Mammary epithelial cell (primary cell): ENCODE results near the gene ADAM23.

Experiments
- CTCF ChIP-seq, 2 donors: IDR thresholded peaks in 1 of 2; conservative IDR thresholded peaks in 1 of 2; 2 replicates each; pipeline ENCODE4 v1.5.1; 2011 to 2012; ENCODE audit warnings: inconsistent platforms in 2 of 2, low read length in 2 of 2, mild to moderate bottlenecking in 2 of 2, control low read depth in 1 of 2, low read depth in 1 of 2; ENCODE audit not compliant: insufficient read depth in 1 of 2; ENCODE audit errors: extremely low read depth in 1 of 2
- EZH2 ChIP-seq: IDR thresholded peaks from 2 replicates; pipeline ENCODE4 v1.6.1; 2012; ENCODE audit warnings: low read length, inconsistent platforms, borderline replicate concordance

DNA sequence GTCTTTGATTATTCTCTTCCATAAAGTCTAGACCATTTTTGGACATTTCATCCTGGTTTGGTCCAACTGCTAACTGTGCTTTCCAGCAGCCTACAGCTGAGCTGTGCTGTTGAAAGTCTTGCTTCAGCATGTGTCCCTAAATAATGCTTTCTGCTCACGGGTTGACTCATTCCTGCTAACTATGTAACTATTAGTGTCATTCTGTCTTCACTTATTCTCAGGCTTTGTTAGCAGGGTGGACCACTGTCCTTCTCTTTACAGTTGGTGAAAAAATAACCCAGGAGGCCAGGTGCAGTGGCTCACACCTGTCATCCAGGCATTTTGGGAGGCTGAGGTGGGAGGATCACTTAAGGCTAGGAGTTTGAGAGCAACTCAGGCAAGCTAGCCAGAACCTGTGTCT is 8.9 kb downstream of the ADAM23 start:
- TF ChIP-seq CTCF (conservative IDR thresholded peaks at IDR 0.05 in 1 of 2, IDR thresholded peaks at IDR 0.05 in 1 of 2; ENCODE audit: extremely low read depth in 1 of 2, insufficient read depth in 1 of 2, low read depth in 1 of 2, low read length in 2 of 2) (no peak), EZH2 (no peak)
